HepG2 (cell line): Measurements from ENCODE around the gene AK8. TPM values are rescaled to one million over a fixed set of nuclear protein-coding genes. Genes with fewer than 3 reads are reported as not detected.
"Not testable (repeated sequence)": the region's sequence is repeated elsewhere in the genome, so short reads cannot be mapped to it uniquely, and the experiment has no call there.

Source experiments
- ATAC-seq: fragments of 200-7000 bp; cut with Tn5 transposase; 3 replicates; pipeline ENCODE4 v1.9.1; 2020; ENCODE audit warnings: mild to moderate bottlenecking, moderate library complexity
- BruUV-seq: library from RNA; stranded (reverse); fragments of 400-500 nt; replicated peaks from 2 replicates; lab custom pipeline; 2021; lab: Mats Ljungman, UMichigan
- CTCF ChIA-PET: fragments of 300-600 bp; formaldehyde crosslinking; extraction: SDS; loops from one replicate; lab custom pipeline; 2021; ENCODE audit warnings: low total read pairs, inconsistent platforms, low intra/inter-chr PET ratio; lab: Yijun Ruan, JAX
- POLR2A ChIA-PET: fragments of 350-600 bp; sonication (Branson Sonifier 250); formaldehyde crosslinking; loops from one replicate; lab custom pipeline; 2020; ENCODE audit warnings: antibody characterized with exemption, inconsistent platforms; lab: Yijun Ruan, JAX
- DNase-seq: peaks from one replicate; pipeline ENCODE4 v3.0.0-alpha.2; 2015; ENCODE audit warnings: low spot score
- FAIRE-seq: peaks from 3 replicates; lab custom pipeline; 2011; peaks lifted over from hg19 to GRCh38; lab: Jason Lieb, UNC
- H2AFZ ChIP-seq: one replicate; pipeline ENCODE4 v1.6.1; 2011; ENCODE audit warnings: low read length, inconsistent platforms
- H3K27ac ChIP-seq: fragments of 300-600 bp; 3 replicates; pipeline ENCODE4 v1.8.0; 2011; ENCODE audit warnings: mixed run types, mild to moderate bottlenecking, mixed read lengths, low read length, inconsistent platforms; ENCODE audit not compliant: insufficient read depth; ENCODE audit errors: extremely low read length
- H3K27me3 ChIP-seq, 2 experiments: fragments of 200-600 bp in 1 of 2; 2 replicates in 1 of 2; 3 replicates in 1 of 2; pipeline versions ENCODE4 v1.6.0 to v1.8.0; 2011; ENCODE audit warnings: low read length in 2 of 2, mild to moderate bottlenecking in 2 of 2, moderate library complexity in 2 of 2, inconsistent platforms in 1 of 2; ENCODE audit not compliant: insufficient read depth in 2 of 2, control insufficient read depth in 1 of 2
- H3K36me3 ChIP-seq, 2 experiments: fragments of 200-600 bp in 1 of 2; replicated peaks in 1 of 2; 2 replicates in 1 of 2; 3 replicates in 1 of 2; pipeline versions ENCODE4 v1.5.1 to v1.8.0; 2011; ENCODE audit warnings: low read length in 2 of 2, inconsistent platforms in 1 of 2; ENCODE audit not compliant: insufficient read depth in 2 of 2, control insufficient read depth in 1 of 2
- H3K4me1 ChIP-seq: 2 replicates; pipeline ENCODE4 v1.5.1; 2012; ENCODE audit warnings: low read length, inconsistent platforms; ENCODE audit not compliant: insufficient read depth
- H3K4me2 ChIP-seq: 2 replicates; pipeline ENCODE4 v1.6.0; 2011; ENCODE audit warnings: low read depth, low read length, inconsistent platforms
- H3K4me3 ChIP-seq, 3 experiments: fragments of 200-600 bp in 1 of 3; sonication (generic), shearing (Covaris generic) in 1 of 3; replicated peaks in 1 of 3; 2 replicates each; pipeline ENCODE4 v1.5.1; 2011 to 2016; ENCODE audit warnings: low read length in 3 of 3, inconsistent platforms in 2 of 3, low read depth in 2 of 3, mild to moderate bottlenecking in 2 of 3, control low read depth in 1 of 3, mixed read lengths in 1 of 3; ENCODE audit not compliant: insufficient read depth in 1 of 3
- H3K79me2 ChIP-seq: one replicate; pipeline ENCODE4 v1.6.1; 2011; ENCODE audit warnings: low read length, inconsistent platforms; ENCODE audit not compliant: insufficient read depth
- H3K9ac ChIP-seq: 2 replicates; pipeline ENCODE4 v1.6.0; 2011; ENCODE audit warnings: mild to moderate bottlenecking, low read depth, low read length, inconsistent platforms; ENCODE audit not compliant: insufficient read depth
- H3K9me3 ChIP-seq: 2 replicates; pipeline ENCODE4 v1.5.1; 2012; ENCODE audit warnings: mild to moderate bottlenecking, low read length
- H4K20me1 ChIP-seq: 2 replicates; pipeline ENCODE4 v1.6.0; 2011; ENCODE audit warnings: inconsistent platforms, mild to moderate bottlenecking, low read length, moderate library complexity; ENCODE audit not compliant: insufficient read depth
- ATF2 ChIP-seq: sonication (generic); formaldehyde crosslinking; IDR thresholded peaks from 2 replicates; pipeline ENCODE4 v1.4.0; 2020; ENCODE audit warnings: missing genetic modification reagents
- FOXP4 ChIP-seq: sonication (generic); formaldehyde crosslinking; IDR thresholded peaks from 2 replicates; pipeline ENCODE4 v1.4.0; 2020; ENCODE audit warnings: missing genetic modification reagents
- LBX2 ChIP-seq: sonication (generic); formaldehyde crosslinking; IDR thresholded peaks from 2 replicates; pipeline ENCODE4 v1.5.0; 2020; ENCODE audit warnings: missing genetic modification reagents, mild to moderate bottlenecking, borderline replicate concordance
- NKX3-1 ChIP-seq: sonication (generic); formaldehyde crosslinking; IDR thresholded peaks from 2 replicates; pipeline ENCODE4 v1.5.0; 2020; ENCODE audit warnings: missing genetic modification reagents
- PREB ChIP-seq: sonication (generic); formaldehyde crosslinking; IDR thresholded peaks from 2 replicates; pipeline ENCODE4 v1.4.0; 2020; ENCODE audit warnings: missing genetic modification reagents
- SP5 ChIP-seq: IDR thresholded peaks from 2 replicates; pipeline ENCODE4 v1.6.1; 2016; ENCODE audit warnings: low read depth, borderline replicate concordance
- ZEB1 ChIP-seq: IDR thresholded peaks from 2 replicates; pipeline ENCODE4 v1.6.1; 2012; ENCODE audit warnings: mild to moderate bottlenecking, low read depth, inconsistent platforms; ENCODE audit not compliant: insufficient replicate concordance
- ZNF256 ChIP-seq: sonication (generic); formaldehyde crosslinking; conservative IDR thresholded peaks from 2 replicates; pipeline ENCODE4 v1.4.0; 2020; ENCODE audit warnings: missing genetic modification reagents
- ZNF589 ChIP-seq: sonication (generic); formaldehyde crosslinking; conservative IDR thresholded peaks from 2 replicates; pipeline ENCODE4 v1.8.0; 2022; ENCODE audit warnings: mild to moderate bottlenecking, moderate library complexity, missing genetic modification reagents
- ZSCAN31 ChIP-seq: sonication (generic); formaldehyde crosslinking; IDR thresholded peaks from 2 replicates; pipeline ENCODE4 v1.5.0; 2020; ENCODE audit warnings: low read depth, mild to moderate bottlenecking, missing genetic modification reagents
- WGBS: methylation state at CpG from one replicate; pipeline ENCODE4 v1.1.6; 2017; ENCODE audit warnings: low lambda C conversion rate; 5-methylcytosine and 5-hydroxymethylcytosine counted together
- in situ Hi-C: cut with HindIII; loops from 2 replicates; pipeline ENCODE4 v1.10.0; 2017; ENCODE audit warnings: low pct_unique_long_range_greater_than_20kb; ENCODE audit not compliant: extremely low pct_ligation_motif_present
- intact Hi-C: fragments of 100-400 bp; cut with micrococcal nuclease; formaldehyde crosslinking; loops from one replicate; pipeline ENCODE4 v1.10.0; 2022; ENCODE audit not compliant: unreplicated experiment
- polyA plus RNA-seq, 8 experiments: library from polyadenylated mRNA; depleted of rRNA in 3 of 8; stranded (reverse) in 7 of 8; unstranded in 1 of 8; fragments of >200 nt; fragmentation: Illumina TruSeq in 4 of 8; extraction: Trizol in 4 of 8; gene quantifications; 2 replicates each; pipeline versions ENCODE4 v1.2.1 to v1.2.3, GENCODE V29; 2011 to 2016; ENCODE audit warnings: low read depth in 4 of 8, missing spikeins in 1 of 8, mixed read lengths in 1 of 8; ENCODE audit not compliant: insufficient read depth in 1 of 8
- total RNA-seq, 5 experiments: library from RNA; depleted of rRNA; stranded (reverse); fragments of >200 nt; fragmentation: Illumina TruSeq; extraction: Trizol; gene quantifications; 2 replicates each; pipeline ENCODE4 v1.2.3, GENCODE V29; 2016; ENCODE audit warnings: low read depth in 1 of 5

The AK8 gene
- total and polyA plus RNA-seq, 2 of the 13 experiments (the other 11 are each of a cell fraction or from before 2014, with no cell fraction given) = 0.11 TPM; not detected in 1

GRCh38 chr9:132721661-132722060 lies 156.4 kb downstream of the AK8 start (continued):
- no peak for TF ChIP-seq ATF2 (CRISPR knock-in tag)
- TF ChIP-seq ZEB1 = no peak
- TF ChIP-seq NKX3-1 = no peak
- no peak for TF ChIP-seq ZNF256 (CRISPR knock-in tag)
- no peak for TF ChIP-seq FOXP4 (CRISPR knock-in tag)
- TF ChIP-seq PREB = no peak
- no peak for TF ChIP-seq ZSCAN31
- TF ChIP-seq ZNF589 = no peak
- TF ChIP-seq LBX2 = no peak
- TF ChIP-seq SP5 (CRISPR knock-in tag) = no peak

- ATAC-seq, CTCF ChIA-PET, H3K4me3 ChIP-seq: not testable (repeated sequence)
Measured at GRCh38 chr9:132718381-132718928, 159.6 kb downstream of the AK8 start.

More at GRCh38 chr9:132718381-132718928, 159.6 kb downstream of the AK8 start:
- POLR2A ChIA-PET, H4K20me1 ChIP-seq, H3K36me3 ChIP-seq, H3K4me1 ChIP-seq, FAIRE-seq, H3K27ac ChIP-seq, BruUV-seq, in situ Hi-C loops, DNase-seq, H3K79me2 ChIP-seq, H3K9me3 ChIP-seq, H2AFZ ChIP-seq, intact Hi-C loops, H3K4me2 ChIP-seq, H3K9ac ChIP-seq: not testable (repeated sequence)
- peaks cover 3 to 20% of the 10 kb centered on the region in 2 experiments; a peak in 4 of 5 replicates for H3K27me3 ChIP-seq
- WGBS = 42% methylated on average over 8 of the region's 8 CpGs
